ENCODE results near the gene SH2D4B. TPM values are rescaled to one million over a fixed set of nuclear protein-coding genes. Genes with fewer than 3 reads are reported as not detected.

SH2D4B gene
- total and polyA plus RNA-seq, 10 of the 15 experiments (the other 5 are each of a cell fraction or from before 2014, with no cell fraction given), result 0.04 to 0.21 (median 0.13) TPM; not detected in 5

DNA sequence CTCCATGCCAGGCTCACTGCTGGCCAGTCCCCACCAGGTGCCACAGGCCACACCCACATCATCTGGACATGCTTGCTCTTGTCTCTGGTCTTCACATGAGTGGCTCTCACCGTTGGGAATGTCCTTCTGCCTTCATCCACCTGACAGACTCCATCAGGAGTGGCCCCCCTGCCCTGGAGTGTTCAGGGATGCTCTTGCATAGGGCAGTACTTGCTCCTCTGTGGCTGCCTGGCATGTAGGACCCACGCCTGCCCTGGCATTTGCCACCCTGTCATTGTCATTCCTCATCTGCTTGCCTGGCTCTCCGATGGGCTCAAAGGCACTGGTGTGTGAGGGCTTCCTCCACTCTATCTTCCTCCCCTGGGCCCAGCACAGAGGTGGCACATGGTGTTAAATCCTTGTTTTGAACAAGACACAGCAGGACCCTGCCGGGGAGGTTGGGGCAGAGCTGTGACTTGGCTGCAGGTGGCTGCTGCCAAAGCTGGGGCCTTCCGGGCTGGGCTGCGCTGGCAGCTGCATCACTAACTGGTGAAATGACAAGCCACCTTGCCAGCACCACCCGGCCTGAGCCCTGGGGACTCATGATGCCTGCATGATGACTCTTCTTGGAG, 1.8 kb downstream of the SH2D4B start:
- H4K20me1 ChIP-seq (ENCODE audit: control insufficient read depth, insufficient read depth), result no peaks in the 10 kb centered on the region
- ChIA-PET POLR2A (interaction anchor here (1.7 kb wide), 1 partner anchor 60 kb away, joined by 6 read pairs; no protein-coding TSS in a partner anchor), CTCF (interaction anchor here (0.7 to 4.0 kb wide), 7 partner anchors 10 to 161 kb away, joined by 3 to 44 read pairs (median 6); no protein-coding TSS in a partner anchor), RAD21 (ENCODE audit: unreplicated experiment) (interaction anchor here (0.5 to 3.9 kb wide), 6 partner anchors 16 to 83 kb away, joined by 3 to 34 read pairs (median 4); no protein-coding TSS in a partner anchor), SMC1A (ENCODE audit: uncharacterized antibody, unreplicated experiment) (interaction anchor here (1.2 to 3.0 kb wide), 3 partner anchors 59 to 79 kb away, joined by 4 to 17 read pairs (median 4); no protein-coding TSS in a partner anchor)
- TF ChIP-seq HDGF (IDR thresholded peaks at IDR 0.05), result 0 out of 2 replicates have a peak, but pooled peaks have one; percentile 60
- TF ChIP-seq, protein P1, sequence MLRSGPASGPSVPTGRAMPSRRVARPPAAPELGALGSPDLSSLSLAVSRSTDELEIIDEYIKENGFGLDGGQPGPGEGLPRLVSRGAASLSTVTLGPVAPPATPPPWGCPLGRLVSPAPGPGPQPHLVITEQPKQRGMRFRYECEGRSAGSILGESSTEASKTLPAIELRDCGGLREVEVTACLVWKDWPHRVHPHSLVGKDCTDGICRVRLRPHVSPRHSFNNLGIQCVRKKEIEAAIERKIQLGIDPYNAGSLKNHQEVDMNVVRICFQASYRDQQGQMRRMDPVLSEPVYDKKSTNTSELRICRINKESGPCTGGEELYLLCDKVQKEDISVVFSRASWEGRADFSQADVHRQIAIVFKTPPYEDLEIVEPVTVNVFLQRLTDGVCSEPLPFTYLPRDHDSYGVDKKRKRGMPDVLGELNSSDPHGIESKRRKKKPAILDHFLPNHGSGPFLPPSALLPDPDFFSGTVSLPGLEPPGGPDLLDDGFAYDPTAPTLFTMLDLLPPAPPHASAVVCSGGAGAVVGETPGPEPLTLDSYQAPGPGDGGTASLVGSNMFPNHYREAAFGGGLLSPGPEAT (IDR thresholded peaks at IDR 0.05; ENCODE audit: low read depth), result 0 out of 2 replicates have a peak, but pooled peaks have one; percentile 18
- TF ChIP-seq RAD51 (IDR thresholded peaks at IDR 0.05), result no peak
- TF ChIP-seq NFIC (IDR thresholded peaks at IDR 0.05; ENCODE audit: low read depth, low read length), result no peak
- no peak for TF ChIP-seq STAT3 (IDR thresholded peaks at IDR 0.05; ENCODE audit: low read depth, low read length)
- TF ChIP-seq, protein P2, sequence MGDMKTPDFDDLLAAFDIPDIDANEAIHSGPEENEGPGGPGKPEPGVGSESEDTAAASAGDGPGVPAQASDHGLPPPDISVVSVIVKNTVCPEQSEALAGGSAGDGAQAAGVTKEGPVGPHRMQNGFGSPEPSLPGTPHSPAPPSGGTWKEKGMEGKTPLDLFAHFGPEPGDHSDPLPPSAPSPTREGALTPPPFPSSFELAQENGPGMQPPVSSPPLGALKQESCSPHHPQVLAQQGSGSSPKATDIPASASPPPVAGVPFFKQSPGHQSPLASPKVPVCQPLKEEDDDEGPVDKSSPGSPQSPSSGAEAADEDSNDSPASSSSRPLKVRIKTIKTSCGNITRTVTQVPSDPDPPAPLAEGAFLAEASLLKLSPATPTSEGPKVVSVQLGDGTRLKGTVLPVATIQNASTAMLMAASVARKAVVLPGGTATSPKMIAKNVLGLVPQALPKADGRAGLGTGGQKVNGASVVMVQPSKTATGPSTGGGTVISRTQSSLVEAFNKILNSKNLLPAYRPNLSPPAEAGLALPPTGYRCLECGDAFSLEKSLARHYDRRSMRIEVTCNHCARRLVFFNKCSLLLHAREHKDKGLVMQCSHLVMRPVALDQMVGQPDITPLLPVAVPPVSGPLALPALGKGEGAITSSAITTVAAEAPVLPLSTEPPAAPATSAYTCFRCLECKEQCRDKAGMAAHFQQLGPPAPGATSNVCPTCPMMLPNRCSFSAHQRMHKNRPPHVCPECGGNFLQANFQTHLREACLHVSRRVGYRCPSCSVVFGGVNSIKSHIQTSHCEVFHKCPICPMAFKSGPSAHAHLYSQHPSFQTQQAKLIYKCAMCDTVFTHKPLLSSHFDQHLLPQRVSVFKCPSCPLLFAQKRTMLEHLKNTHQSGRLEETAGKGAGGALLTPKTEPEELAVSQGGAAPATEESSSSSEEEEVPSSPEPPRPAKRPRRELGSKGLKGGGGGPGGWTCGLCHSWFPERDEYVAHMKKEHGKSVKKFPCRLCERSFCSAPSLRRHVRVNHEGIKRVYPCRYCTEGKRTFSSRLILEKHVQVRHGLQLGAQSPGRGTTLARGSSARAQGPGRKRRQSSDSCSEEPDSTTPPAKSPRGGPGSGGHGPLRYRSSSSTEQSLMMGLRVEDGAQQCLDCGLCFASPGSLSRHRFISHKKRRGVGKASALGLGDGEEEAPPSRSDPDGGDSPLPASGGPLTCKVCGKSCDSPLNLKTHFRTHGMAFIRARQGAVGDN (IDR thresholded peaks at IDR 0.05), result peak; percentile 52; the same call in 1 of the 2 replicates
- no TSS peak for BruUV-seq (replicated peaks)
- H3K79me2 ChIP-seq (ENCODE audit: control insufficient read depth, insufficient read depth, low read length), result no peaks in the 10 kb centered on the region; the same call in 1 of the 2 replicates
- intact Hi-C loops (cut with micrococcal nuclease; ENCODE audit: unreplicated experiment), result loop anchor here (2.0 kb wide), 1 partner anchor 59 kb away; no protein-coding TSS in a partner anchor
- ATAC-seq (peak; percentile 30), DNase-seq (ENCODE audit: low read depth, low spot score) (no peak), FAIRE-seq (no peak)
- no peaks in the 10 kb centered on the region for H3K36me3 ChIP-seq (ENCODE audit: control insufficient read depth in 2 of 2, insufficient read depth in 2 of 2, low read length in 1 of 2)
- no peak overlapping the region; the same call in 1 of the 2 replicates for H3K4me2 ChIP-seq (ENCODE audit: control insufficient read depth, insufficient read depth)
- no peaks in the 10 kb centered on the region; the same call in 2 of the 3 replicates for H3K9me3 ChIP-seq (replicated peaks; ENCODE audit: control insufficient read depth, insufficient read depth, low read length)
- H3K27me3 ChIP-seq (replicated peaks in 1 of 2; ENCODE audit: control insufficient read depth in 2 of 2, insufficient read depth in 2 of 2, low read length in 1 of 2), result no peaks in the 10 kb centered on the region
- no peak overlapping the region; the same call in 1 of the 2 replicates for H3K27ac ChIP-seq (ENCODE audit: control insufficient read depth, insufficient read depth)
- peak overlapping the region; percentile 21; the same call in 1 of the 2 replicates for H3K9ac ChIP-seq (ENCODE audit: control insufficient read depth, insufficient read depth, low read length)
- no peak overlapping the region for H3K4me3 ChIP-seq
- in situ Hi-C loops (cut with MboI), result no loop called here
- peaks cover 28% of the 10 kb centered on the region for H3K4me1 ChIP-seq (ENCODE audit: control insufficient read depth, insufficient read depth, low read length)
- WGBS (ENCODE audit: insufficient coverage, insufficient replicate concordance, low lambda C conversion rate, missing lambda C conversion rate), result 45% methylated on average over 7 of the region's 7 CpGs
- no peak overlapping the region for H2AFZ ChIP-seq (ENCODE audit: control insufficient read depth, low read depth, low read length)
